GM18499 (cell line): ENCODE measurements around the gene SEC61A1.

Experiments
- ATAC-seq: cut with Tn5 transposase; IDR thresholded peaks from one replicate; pipeline ENCODE4 v1.9.1; 2021; ENCODE audit warnings: moderate number of reproducible peaks; ENCODE audit not compliant: insufficient read depth, unreplicated experiment

The SEC61A1 gene

DNA sequence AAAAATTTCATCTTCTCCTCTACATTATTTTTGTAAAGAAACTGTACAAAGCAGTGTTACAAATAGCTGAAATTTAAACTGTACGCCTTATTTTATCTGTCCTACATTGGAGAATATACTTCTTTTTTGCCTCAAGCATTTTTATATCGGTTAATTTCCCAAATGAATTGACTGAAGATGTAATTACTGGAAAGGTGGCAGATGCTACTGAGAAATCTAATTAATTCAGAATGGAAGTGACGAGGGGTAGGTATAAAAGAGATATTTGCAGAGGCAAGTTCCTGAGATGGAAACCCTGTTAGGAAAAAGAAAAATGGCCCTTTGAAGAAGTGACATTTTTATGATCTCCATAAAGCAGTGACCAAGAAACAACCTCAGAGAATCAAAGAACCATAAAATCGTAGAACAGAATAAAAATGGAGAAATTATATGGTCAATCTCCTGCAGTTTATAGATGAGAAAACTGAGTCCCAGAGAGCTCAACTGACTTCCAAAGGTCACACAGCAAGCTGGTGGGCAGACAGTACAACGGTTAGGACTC is 51.0 kb downstream of the SEC61A1 start:
- no peak for ATAC-seq

DNA sequence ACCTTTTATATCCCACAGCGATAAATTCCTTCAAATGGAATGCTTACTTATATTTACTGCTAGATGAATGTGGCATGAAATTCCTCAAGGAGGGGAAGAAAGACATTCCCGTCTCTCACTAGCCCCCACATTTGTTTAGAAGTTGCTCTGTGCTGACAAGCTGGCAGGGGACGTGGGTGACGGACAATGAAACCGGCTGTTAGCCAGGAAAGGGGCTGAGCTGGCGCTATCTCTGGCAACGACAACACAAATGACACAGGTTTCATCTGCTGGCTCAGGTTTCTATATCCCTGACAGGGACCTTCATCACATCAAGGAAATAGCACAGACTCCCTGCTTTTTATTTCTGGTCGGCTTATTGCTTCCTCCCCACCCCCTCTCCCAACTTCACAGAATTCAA is 55.6 kb downstream of the SEC61A1 start:
- no peak for ATAC-seq

DNA sequence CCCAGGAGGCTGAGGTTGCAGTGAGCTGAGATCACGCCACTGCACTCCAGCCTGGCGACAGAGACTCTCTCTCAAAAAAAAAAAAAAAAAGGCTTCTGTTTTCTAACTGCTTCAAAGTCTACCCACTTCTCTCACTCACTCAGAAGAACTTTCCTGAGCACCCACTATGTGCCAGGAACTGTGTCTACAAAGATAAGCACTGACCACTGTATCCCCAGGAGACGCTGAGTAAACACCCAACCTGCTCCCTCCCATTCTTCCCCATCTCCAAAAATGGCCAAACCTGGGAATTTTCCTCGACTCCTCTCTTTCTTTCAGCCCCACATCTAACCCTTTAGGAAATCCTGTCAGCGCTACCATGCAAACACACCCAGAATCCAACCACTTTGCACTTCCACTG is 58.9 kb downstream of the SEC61A1 start:
- ATAC-seq: no peak

DNA sequence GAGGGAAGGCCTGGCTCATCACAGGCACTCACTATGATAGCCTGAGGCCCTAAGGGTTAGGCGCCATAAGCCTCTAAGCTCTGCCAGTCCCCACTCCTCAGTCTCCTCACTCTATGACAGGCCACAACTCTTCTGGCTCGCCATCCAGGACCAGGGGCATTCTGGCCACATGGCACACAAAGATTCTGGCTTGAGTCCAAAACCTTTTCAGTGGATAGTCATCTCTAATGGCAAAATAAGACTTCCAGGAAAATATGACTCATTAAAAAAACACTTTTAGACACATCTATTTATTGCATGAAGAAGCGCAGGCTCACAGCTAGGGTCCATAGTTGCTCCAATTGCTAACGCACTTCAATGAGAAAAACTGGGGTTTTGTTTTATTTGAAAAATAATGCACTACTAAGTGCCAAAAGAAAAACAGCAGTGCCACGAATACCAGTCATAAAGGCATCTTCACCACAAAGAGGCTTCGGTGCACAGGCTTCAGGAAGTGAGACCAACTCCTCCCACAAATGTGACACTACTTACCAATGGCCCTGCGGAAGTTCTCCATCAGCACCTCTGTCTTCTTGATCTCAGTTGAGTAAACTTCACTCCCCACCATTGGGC is 60.2 kb downstream of the SEC61A1 start:
- ATAC-seq: no peak

DNA sequence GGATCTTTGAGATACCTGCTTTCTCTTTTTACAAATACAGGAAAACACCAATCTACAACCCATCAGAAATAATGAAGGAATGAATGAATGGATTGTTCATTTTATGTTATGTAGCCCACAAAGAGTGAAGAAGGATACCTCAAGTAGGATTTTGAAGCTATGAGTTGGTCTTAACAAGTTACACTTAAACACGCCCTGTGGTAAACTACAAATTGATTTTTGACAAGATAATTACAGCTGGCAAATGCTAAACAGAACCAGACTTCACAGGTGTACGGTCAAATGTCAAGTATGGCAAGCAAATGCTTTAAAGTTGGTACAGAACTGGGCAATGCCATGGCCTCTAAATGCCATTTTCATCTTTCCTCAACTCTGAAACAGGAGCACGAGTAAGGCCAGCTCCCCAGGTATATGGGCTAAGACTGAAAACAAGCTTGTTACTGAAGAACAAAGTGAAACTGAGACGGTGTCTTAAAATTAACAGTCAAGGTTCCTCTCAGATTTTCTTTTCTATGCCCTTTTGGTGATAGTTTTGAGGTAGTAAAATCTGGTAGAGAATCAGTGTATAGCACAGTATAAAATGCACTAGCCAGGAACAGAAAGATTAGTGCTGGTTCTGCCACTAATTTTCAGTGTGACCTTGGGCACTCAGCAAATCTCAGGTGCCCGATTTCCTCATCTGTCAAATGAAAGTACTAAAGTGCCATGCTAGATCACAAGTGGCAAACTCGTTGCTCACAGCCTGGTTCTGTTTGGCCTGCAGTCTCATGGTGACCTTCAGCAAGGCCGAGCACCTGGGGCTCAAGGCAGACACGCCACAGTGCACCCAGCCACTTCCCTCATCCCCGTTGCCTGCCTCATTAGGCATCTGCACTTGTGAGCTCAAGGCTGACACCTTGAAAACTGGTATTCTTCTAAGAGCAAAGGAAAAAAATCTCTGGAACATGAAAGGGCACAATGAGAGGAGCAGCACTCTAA is 61.9 kb downstream of the SEC61A1 start:
- ATAC-seq: no peak
